ENCODE measurements around the gene MYO3B. TPM values are rescaled to one million over a fixed set of nuclear protein-coding genes. Genes with fewer than 3 reads are reported as not detected.

MYO3B gene
- total RNA-seq, 4 donors from 2014 or later = not detected

DNA sequence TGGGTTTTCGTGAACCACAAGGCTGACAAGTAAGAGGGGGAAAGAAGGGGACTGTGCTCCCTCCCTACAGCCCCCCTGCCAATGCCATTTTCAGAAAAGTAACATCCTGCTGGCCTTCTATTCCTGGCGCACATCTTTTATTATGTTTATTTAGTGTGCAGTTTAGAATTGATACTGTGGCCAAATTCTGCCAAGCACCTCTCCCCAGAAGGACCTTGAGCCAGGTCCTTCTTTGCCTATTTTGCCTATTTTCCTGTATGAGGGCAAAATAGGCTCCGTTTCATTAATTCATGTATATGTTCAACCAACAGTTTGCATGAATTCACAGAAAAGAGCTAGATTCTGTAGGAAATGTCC, 136.0 kb downstream of the MYO3B start:
- DNase-seq (ENCODE audit: low spot score) = no peak
- TF ChIP-seq, protein P1, sequence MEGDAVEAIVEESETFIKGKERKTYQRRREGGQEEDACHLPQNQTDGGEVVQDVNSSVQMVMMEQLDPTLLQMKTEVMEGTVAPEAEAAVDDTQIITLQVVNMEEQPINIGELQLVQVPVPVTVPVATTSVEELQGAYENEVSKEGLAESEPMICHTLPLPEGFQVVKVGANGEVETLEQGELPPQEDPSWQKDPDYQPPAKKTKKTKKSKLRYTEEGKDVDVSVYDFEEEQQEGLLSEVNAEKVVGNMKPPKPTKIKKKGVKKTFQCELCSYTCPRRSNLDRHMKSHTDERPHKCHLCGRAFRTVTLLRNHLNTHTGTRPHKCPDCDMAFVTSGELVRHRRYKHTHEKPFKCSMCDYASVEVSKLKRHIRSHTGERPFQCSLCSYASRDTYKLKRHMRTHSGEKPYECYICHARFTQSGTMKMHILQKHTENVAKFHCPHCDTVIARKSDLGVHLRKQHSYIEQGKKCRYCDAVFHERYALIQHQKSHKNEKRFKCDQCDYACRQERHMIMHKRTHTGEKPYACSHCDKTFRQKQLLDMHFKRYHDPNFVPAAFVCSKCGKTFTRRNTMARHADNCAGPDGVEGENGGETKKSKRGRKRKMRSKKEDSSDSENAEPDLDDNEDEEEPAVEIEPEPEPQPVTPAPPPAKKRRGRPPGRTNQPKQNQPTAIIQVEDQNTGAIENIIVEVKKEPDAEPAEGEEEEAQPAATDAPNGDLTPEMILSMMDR (IDR thresholded peaks at IDR 0.05) = no peak
- no peak for ATAC-seq (ENCODE audit: low FRiP score)

GRCh38 chr2:170314744-170315447, 136.9 kb downstream of the MYO3B start:
- ATAC-seq (ENCODE audit: low FRiP score) (no peak), DNase-seq (ENCODE audit: low spot score) (no peak)

GRCh38 chr2:170320948-170321347, 143.0 kb downstream of the MYO3B start:
- TF ChIP-seq, protein P1 (IDR thresholded peaks at IDR 0.05) = no peak
- DNase-seq (ENCODE audit: low spot score) = no peak

More at GRCh38 chr2:170314744-170315447, 136.9 kb downstream of the MYO3B start:
- TF ChIP-seq, protein P1 (IDR thresholded peaks at IDR 0.05) = no peak

DNA sequence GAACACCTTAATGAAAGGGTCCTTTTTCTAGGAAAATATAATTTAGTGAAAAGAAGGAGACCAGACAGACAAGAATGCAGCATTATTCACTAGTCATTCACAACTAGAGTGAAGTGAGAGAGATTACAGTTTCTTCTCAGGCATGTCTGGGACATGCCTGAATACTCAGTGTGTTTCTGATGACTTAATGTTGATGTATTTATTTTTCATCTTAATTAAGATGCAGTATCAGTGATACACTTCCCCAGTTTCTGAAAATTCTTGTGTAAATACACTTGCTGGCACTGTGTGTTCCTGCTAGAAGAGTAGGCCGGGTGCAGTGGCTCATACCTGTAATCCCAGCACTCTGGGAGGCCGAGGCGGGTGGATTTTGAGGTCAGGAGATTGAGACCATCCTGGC, 143.6 kb downstream of the MYO3B start:
- TF ChIP-seq, protein P1 (IDR thresholded peaks at IDR 0.05) = no peak
- no peak for DNase-seq (ENCODE audit: low spot score)
- no peak for ATAC-seq (ENCODE audit: low FRiP score)

More at GRCh38 chr2:170320948-170321347, 143.0 kb downstream of the MYO3B start:
- no peak for ATAC-seq (ENCODE audit: low FRiP score)

GRCh38 chr2:170322140-170322766, 144.3 kb downstream of the MYO3B start:
- TF ChIP-seq, protein P1 (IDR thresholded peaks at IDR 0.05) = no peak
- no peak for ATAC-seq (ENCODE audit: low FRiP score)
- DNase-seq (ENCODE audit: low spot score) = no peak

GRCh38 chr2:170323743-170324142, 145.8 kb downstream of the MYO3B start:
- no peak for ATAC-seq (ENCODE audit: low FRiP score)
- TF ChIP-seq, protein P1 (IDR thresholded peaks at IDR 0.05) = no peak
- DNase-seq (ENCODE audit: low spot score) = no peak

DNA sequence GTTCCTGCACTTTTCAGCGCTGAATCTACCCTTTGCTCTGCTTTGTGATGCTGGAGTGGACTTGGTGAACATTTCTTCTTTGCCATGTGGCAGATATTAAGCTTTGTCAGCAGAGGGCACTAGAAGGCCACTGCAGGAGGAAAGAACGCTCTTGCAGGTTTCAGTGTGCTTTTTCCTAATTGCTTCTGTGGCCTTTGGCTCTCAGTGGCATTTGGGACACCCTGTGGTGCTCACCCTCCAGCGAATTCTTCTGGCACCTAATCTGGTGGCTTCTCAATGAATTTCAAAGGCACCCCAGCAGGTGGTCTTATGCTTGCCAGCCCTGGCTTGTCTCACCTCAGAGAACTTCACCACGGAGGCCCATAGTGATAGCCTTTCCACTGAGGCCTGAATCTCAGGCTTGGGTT, 146.7 kb downstream of the MYO3B start:
- no peak for DNase-seq (ENCODE audit: low spot score)
- ATAC-seq (ENCODE audit: low FRiP score) = no peak

More for the DNA sequence above, 146.7 kb downstream of the MYO3B start:
- TF ChIP-seq, protein P1 (IDR thresholded peaks at IDR 0.05) = no peak
